Measurements from ENCODE around the gene SRGAP2B. TPM values are rescaled to one million over a fixed set of nuclear protein-coding genes. Genes with fewer than 3 reads are reported as not detected.
"Not testable (repeated sequence)": the region's sequence is repeated elsewhere in the genome, so short reads cannot be mapped to it uniquely, and the experiment has no call there.

SRGAP2B gene
- total RNA-seq, 4 donors from 2014 or later: 13.1 to 27.9 (median 20.2) TPM

DNA sequence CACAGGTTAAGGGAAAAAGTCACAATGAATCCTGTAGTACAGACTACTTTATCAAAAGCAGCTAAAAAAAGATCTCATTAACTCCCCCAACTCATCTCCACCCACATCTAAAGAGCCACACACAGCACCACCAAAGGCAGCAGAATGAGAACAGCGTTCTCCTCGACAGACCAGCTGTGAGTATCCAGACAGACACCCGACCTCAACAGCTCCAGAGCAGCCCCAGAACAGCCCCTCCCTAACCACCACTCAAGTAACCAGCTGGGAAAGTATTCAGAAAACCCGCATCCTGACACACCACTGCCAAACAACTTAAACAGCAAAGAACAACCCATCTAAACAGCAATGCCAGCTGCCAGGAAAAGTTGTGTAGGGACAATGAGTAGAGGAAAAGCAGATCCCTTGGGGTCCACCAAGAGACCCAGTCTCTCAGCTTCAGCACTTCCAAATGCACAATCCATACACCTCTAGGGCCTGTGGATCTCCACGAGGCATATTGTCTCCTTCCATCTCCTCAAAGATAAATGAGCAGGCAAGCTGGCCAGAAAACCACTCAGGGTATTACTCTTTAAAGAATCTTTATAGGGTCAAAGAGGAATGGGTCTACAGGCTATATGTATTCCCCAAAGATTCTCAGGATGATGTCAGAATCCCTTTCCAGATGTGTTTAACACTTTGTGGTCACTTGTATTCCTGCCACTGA is 49.4 kb downstream of the SRGAP2B start:
- not testable (repeated sequence) for H3K9me3 ChIP-seq, H3K4me3 ChIP-seq, H3K36me3 ChIP-seq, H3K27me3 ChIP-seq, ATAC-seq, H3K4me1 ChIP-seq, H3K27ac ChIP-seq
- no CpG with 5 or more reads among the region's 5 CpGs for WGBS, 2 donors (ENCODE audit: low coverage in 1 of 2)

DNA sequence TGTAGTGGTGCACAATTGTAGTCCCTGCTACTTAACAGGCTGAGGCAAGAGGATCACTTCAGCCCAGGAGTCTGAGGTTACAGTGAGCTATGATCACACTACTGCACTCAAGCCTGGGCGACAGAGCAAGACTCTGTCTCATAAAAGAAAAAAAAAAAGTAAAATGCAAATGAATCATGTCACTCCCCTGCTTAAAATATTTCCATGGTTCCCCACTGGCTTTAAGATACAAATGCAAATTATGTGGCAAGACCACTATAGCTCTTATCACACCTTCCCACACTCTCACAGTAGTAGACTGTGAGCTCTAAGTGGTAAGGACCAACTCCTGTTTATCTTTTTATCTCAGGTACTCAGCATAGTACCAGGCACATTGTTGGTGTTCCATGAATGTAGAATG is 53.6 kb downstream of the SRGAP2B start:
- not testable (repeated sequence) for H3K4me1 ChIP-seq, ATAC-seq, H3K27me3 ChIP-seq, H3K27ac ChIP-seq, H3K9me3 ChIP-seq, H3K4me3 ChIP-seq, H3K36me3 ChIP-seq
- no CpG with 5 or more reads among the region's 1 CpG for WGBS, 2 donors (ENCODE audit: low coverage in 1 of 2)

DNA sequence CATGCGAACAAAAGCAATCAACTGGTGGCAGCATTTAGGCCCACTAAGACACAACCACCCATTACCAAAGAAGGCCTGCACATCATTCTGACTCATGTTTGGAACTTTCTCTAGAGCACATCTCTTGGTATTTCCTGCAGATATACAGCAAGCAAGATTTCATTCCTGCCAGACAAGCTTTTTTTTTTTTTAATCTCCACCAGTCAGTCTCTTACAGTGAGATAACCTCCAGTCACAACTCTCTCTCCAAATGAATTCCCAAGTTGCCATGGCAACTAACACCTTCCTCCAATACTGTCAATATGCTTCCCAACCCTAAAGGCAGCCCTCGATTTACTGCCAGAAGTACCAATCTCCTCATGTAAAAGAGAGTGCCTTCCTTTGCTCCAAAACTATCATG is 59.1 kb downstream of the SRGAP2B start:
- not testable (repeated sequence) for H3K9me3 ChIP-seq, H3K4me1 ChIP-seq, H3K27me3 ChIP-seq, H3K36me3 ChIP-seq, H3K4me3 ChIP-seq, H3K27ac ChIP-seq, ATAC-seq
- WGBS, 2 donors (ENCODE audit: low coverage in 1 of 2): 88% methylated on average over 1 of the region's 2 CpGs; no CpG with 5 or more reads in 1 of the 2 donors

- no CpG with 5 or more reads among the region's 2 CpGs for WGBS, 2 donors (ENCODE audit: low coverage in 1 of 2)
- H3K27ac ChIP-seq, H3K4me3 ChIP-seq, H3K4me1 ChIP-seq, ATAC-seq, H3K27me3 ChIP-seq, H3K36me3 ChIP-seq, H3K9me3 ChIP-seq: not testable (repeated sequence)
These were observed 61.6 kb downstream of the SRGAP2B start for GRCh38 chr1:145033523-145033922.

DNA sequence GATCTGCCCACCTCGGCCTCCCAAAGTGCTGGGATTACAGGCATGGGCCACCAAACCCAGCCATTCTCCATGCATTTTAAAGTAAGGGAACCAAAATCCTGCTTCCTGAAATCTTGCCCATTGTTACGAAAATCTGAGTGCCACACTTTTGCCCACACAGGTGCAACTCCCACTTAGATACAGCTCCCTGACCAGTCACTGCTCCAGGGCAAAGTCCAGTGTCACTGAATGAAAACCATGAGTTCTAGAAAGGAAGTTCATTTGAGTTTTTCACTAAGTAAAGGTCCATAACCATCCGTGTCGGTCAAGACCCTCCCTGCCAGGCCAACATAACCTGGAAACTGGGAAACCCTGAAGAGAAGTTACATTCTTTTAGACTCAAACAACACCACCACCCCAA is 67.9 kb downstream of the SRGAP2B start:
- H3K36me3 ChIP-seq, ATAC-seq, H3K4me1 ChIP-seq, H3K27ac ChIP-seq, H3K27me3 ChIP-seq, H3K4me3 ChIP-seq, H3K9me3 ChIP-seq: not testable (repeated sequence)
- no CpG with 5 or more reads among the region's 4 CpGs for WGBS, 2 donors (ENCODE audit: low coverage in 1 of 2)

DNA sequence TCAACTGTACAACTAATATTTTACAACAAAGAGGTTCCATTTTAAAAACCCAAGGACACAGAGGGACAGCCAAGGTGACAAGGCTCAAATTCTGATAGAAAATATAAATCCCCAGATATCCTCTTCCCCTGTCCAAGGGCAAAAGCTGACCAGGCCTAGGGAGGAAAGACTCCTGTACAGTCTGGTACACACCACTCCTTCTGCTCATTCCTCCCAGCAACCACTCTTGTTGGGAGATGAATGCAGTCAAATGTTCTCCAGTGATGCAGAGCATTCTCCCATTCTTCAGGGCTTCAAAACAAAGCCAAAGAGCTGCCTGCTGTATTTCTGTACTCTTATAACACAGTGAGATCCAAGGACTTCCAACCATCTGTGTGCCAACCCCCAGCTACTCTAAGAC is 69.8 kb downstream of the SRGAP2B start:
- ATAC-seq, H3K27me3 ChIP-seq, H3K27ac ChIP-seq, H3K4me3 ChIP-seq, H3K36me3 ChIP-seq, H3K9me3 ChIP-seq, H3K4me1 ChIP-seq: not testable (repeated sequence)

DNA sequence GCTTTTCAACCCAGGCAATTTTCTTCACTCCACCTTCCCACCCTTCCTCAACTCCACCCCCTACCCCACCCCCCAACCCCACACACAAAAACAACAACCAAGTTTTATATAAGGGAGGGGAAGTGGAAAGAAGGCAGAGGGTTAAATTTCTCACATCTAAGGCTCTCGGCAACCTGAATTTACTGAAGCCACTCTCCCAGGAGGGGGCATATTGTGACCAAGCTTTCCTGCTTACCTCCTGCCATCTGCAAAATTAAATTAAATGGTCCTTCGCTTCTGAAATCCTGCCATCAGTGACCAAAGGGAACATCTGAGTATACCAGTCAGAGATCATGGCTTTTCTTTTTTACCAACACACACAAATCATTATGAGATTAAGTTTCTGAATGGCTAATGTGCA is 72.9 kb downstream of the SRGAP2B start:
- not testable (repeated sequence) for H3K4me3 ChIP-seq, H3K36me3 ChIP-seq, H3K27ac ChIP-seq, H3K4me1 ChIP-seq, ATAC-seq, H3K9me3 ChIP-seq, H3K27me3 ChIP-seq
- no CpG with 5 or more reads among the region's 2 CpGs for WGBS, 2 donors (ENCODE audit: low coverage in 1 of 2)

- ATAC-seq, H3K36me3 ChIP-seq, H3K4me3 ChIP-seq, H3K27ac ChIP-seq, H3K9me3 ChIP-seq, H3K4me1 ChIP-seq, H3K27me3 ChIP-seq: not testable (repeated sequence)
- no CpG with 5 or more reads among the region's 4 CpGs for WGBS, 2 donors (ENCODE audit: low coverage in 1 of 2)
These were observed 73.4 kb downstream of the SRGAP2B start for GRCh38 chr1:145021749-145022148.

DNA sequence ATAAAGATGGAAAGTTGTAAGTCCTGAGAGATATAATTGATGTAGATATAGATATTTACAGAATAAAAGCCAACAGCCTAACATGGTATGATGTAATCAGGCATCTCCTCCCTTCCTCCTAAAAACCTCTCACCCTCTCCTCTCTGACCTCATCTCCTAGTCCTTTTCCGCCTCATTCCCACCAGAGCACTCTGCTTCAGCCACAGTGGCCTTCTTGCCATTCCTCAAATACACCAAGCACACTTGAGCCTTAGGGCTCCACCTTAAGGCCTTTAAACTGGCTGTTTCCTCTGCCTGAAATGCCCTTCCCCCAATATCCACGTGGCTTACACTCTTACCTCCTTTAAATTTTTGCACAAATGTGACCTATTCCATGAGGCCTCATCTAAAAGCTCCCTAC is 75.4 kb downstream of the SRGAP2B start:
- H3K9me3 ChIP-seq, H3K4me3 ChIP-seq, H3K27ac ChIP-seq, H3K4me1 ChIP-seq, H3K36me3 ChIP-seq, H3K27me3 ChIP-seq, ATAC-seq: not testable (repeated sequence)
- 40 to 68% methylated on average over 1 to 2 of the region's 2 CpGs for WGBS, 2 donors (ENCODE audit: low coverage in 1 of 2)

GRCh38 chr1:145017725-145018124 is 77.4 kb downstream of the SRGAP2B start:
- H3K4me1 ChIP-seq, H3K27me3 ChIP-seq, H3K4me3 ChIP-seq, H3K36me3 ChIP-seq, H3K9me3 ChIP-seq, H3K27ac ChIP-seq: not testable (repeated sequence)
- no CpG with 5 or more reads among the region's 2 CpGs for WGBS, 2 donors (ENCODE audit: low coverage in 1 of 2)
- peak; percentile 40 for ATAC-seq

DNA sequence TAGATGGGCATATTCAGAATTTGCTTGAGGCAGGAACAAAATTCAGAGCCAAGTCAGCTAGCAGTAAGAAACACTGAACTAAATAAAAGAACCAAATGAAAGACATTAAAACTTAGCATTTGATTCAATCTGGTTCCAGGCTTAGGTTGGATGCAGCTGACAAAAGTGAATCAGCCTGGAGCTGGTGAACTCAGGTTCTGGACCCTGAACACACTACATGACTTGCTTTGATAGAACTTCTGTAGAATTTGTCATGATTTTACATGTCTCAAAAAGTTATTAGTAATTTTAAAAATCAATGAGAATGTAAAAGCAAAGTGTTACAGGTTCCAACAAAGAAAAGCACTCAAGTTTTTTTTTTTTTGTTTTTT is 78.7 kb downstream of the SRGAP2B start:
- not testable (repeated sequence) for H3K36me3 ChIP-seq, H3K4me1 ChIP-seq, ATAC-seq, H3K27ac ChIP-seq, H3K4me3 ChIP-seq, H3K9me3 ChIP-seq, H3K27me3 ChIP-seq

GRCh38 chr1:145015744-145016491 is 79.2 kb downstream of the SRGAP2B start:
- not testable (repeated sequence) for H3K9me3 ChIP-seq, H3K27ac ChIP-seq, H3K4me1 ChIP-seq, H3K4me3 ChIP-seq, H3K36me3 ChIP-seq, H3K27me3 ChIP-seq
- WGBS, 2 donors (ENCODE audit: low coverage in 1 of 2): no CpG with 5 or more reads among the region's 2 CpGs
- ATAC-seq: peak; percentile 73

GRCh38 chr1:145013353-145013752 is 81.8 kb downstream of the SRGAP2B start:
- H3K9me3 ChIP-seq, H3K4me1 ChIP-seq, H3K4me3 ChIP-seq, ATAC-seq, H3K27me3 ChIP-seq, H3K36me3 ChIP-seq, H3K27ac ChIP-seq: not testable (repeated sequence)
- 100% methylated on average over 3 of the region's 4 CpGs; no CpG with 5 or more reads in 1 of the 2 donors for WGBS, 2 donors (ENCODE audit: low coverage in 1 of 2)

DNA sequence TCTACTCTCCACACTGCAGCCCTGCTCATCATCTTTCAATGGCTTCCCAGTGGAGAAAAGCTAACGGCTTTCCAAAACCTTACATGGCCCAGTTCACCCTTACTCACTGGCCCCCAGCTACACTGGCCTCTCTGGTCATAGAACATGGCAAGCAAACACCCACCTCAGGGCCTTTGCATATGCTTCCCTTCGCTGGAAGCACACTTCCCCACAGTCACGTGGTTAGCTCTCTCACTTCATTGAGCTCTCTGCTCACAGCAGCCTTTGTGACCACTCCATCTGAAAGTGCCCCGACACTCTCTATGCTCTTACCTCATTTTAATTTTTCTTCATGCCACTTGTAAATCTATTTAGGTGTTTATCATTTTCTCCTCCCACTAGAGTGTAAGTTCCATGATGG is 83.3 kb downstream of the SRGAP2B start:
- H3K9me3 ChIP-seq, H3K36me3 ChIP-seq, H3K27me3 ChIP-seq, H3K4me1 ChIP-seq, ATAC-seq, H3K27ac ChIP-seq, H3K4me3 ChIP-seq: not testable (repeated sequence)
- 93 to 100% methylated on average over 2 of the region's 4 CpGs for WGBS, 2 donors (ENCODE audit: low coverage in 1 of 2)
